ENCODE measurements around the gene MRPL36. TPM values are rescaled to one million over a fixed set of nuclear protein-coding genes. Genes with fewer than 3 reads are reported as not detected.

MRPL36 gene
- total RNA-seq (10 to 100 TPM; 35.1 to 38.4 TPM), polyA plus RNA-seq (ENCODE audit: insufficient read length in 6 of 6) (10 to 100 TPM; 20.7 to 30.7 (median 28.4) TPM)
- long read RNA-seq, donor 1, transcript MRPL36-204 (2 exons, 686 nt): minor isoform, 11 of 370 reads
- long read RNA-seq, donor 1, transcript MRPL36-202 (2 exons, 610 nt): major isoform, 15 of 370 reads
- long read RNA-seq, donor 1, partial matches to known transcripts: 83 of 370 reads
- long read RNA-seq, donor 1, other reads (novel, unspliced or antisense): 261 of 370 reads
- long read RNA-seq, donor 2, transcript MRPL36-204 (2 exons, 686 nt): minor isoform, 10 of 333 reads
- long read RNA-seq, donor 2, transcript MRPL36-202 (2 exons, 610 nt): major isoform, 15 of 333 reads
- long read RNA-seq, donor 2, partial matches to known transcripts: 49 of 333 reads
- long read RNA-seq, donor 2, other reads (novel, unspliced or antisense): 259 of 333 reads
- long read RNA-seq, donor 3, transcript MRPL36-204 (2 exons, 686 nt): minor isoform, 11 of 38 reads
- long read RNA-seq, donor 3, transcript MRPL36-202 (2 exons, 610 nt): major isoform, 14 of 38 reads
- long read RNA-seq, donor 3, partial matches to known transcripts: 13 of 38 reads
- long read RNA-seq, donor 3, other reads (novel, unspliced or antisense): 0 of 38 reads
- long read RNA-seq, donor 4, transcript MRPL36-202 (2 exons, 610 nt): major isoform, 22 of 39 reads
- long read RNA-seq, donor 4, transcript MRPL36-204 (2 exons, 686 nt): minor isoform, 7 of 39 reads
- long read RNA-seq, donor 4, partial matches to known transcripts: 9 of 39 reads
- long read RNA-seq, donor 4, other reads (novel, unspliced or antisense): 0 of 39 reads
- long read RNA-seq, donor 5, transcript MRPL36-202 (2 exons, 610 nt): major isoform, 9 of 14 reads
- long read RNA-seq, donor 5, transcript MRPL36-204 (2 exons, 686 nt): minor isoform, 5 of 14 reads
- long read RNA-seq, donor 5, partial matches to known transcripts: 0 of 14 reads
- long read RNA-seq, donor 5, other reads (novel, unspliced or antisense): 0 of 14 reads
- long read RNA-seq, donor 6, transcript MRPL36-204 (2 exons, 686 nt): minor isoform, 10 of 63 reads
- long read RNA-seq, donor 6, transcript MRPL36-202 (2 exons, 610 nt): major isoform, 20 of 63 reads
- long read RNA-seq, donor 6, partial matches to known transcripts: 30 of 63 reads
- long read RNA-seq, donor 6, other reads (novel, unspliced or antisense): 0 of 63 reads
- long read RNA-seq, donor 7, transcript MRPL36-202 (2 exons, 610 nt): major isoform, 12 of 28 reads
- long read RNA-seq, donor 7, transcript MRPL36-204 (2 exons, 686 nt): minor isoform, 10 of 28 reads
- long read RNA-seq, donor 7, partial matches to known transcripts: 6 of 28 reads
- long read RNA-seq, donor 7, other reads (novel, unspliced or antisense): 0 of 28 reads
- long read RNA-seq, donor 8, transcript MRPL36-202 (2 exons, 610 nt): major isoform, 9 of 262 reads
- long read RNA-seq, donor 8, transcript MRPL36-204 (2 exons, 686 nt): minor isoform, 7 of 262 reads
- long read RNA-seq, donor 8, partial matches to known transcripts: 27 of 262 reads
- long read RNA-seq, donor 8, other reads (novel, unspliced or antisense): 219 of 262 reads
- long read RNA-seq, donor 9: 0 reads
- long read RNA-seq, donor 10, transcript MRPL36-202 (2 exons, 610 nt): major isoform, 23 of 35 reads
- long read RNA-seq, donor 10, transcript MRPL36-204 (2 exons, 686 nt): minor isoform, 8 of 35 reads
- long read RNA-seq, donor 10, partial matches to known transcripts: 2 of 35 reads
- long read RNA-seq, donor 10, other reads (novel, unspliced or antisense): 2 of 35 reads
- long read RNA-seq, donor 11, transcript MRPL36-202 (2 exons, 610 nt): minor isoform, 10 of 479 reads
- long read RNA-seq, donor 11, transcript MRPL36-204 (2 exons, 686 nt): major isoform, 14 of 479 reads
- long read RNA-seq, donor 11, partial matches to known transcripts: 115 of 479 reads
- long read RNA-seq, donor 11, other reads (novel, unspliced or antisense): 339 of 479 reads
- long read RNA-seq, donor 12, transcript MRPL36-202 (2 exons, 610 nt): minor isoform, 7 of 15 reads
- long read RNA-seq, donor 12, transcript MRPL36-204 (2 exons, 686 nt): major isoform, 8 of 15 reads
- long read RNA-seq, donor 12, partial matches to known transcripts: 0 of 15 reads
- long read RNA-seq, donor 12, other reads (novel, unspliced or antisense): 0 of 15 reads

- DNase-seq (peak; percentile 88 to 98 (median 94)), ATAC-seq (peak; percentile 89)
- H3K27ac ChIP-seq: peak within 1 kb of the TSS; percentile 80 to 88
- H3K9me3 ChIP-seq: no peaks in the 10 kb centered on the region
- intact Hi-C loops (cut with DNase I): no loop called here
- TF ChIP-seq CTCF (IDR thresholded peaks at IDR 0.05): no peak
- peaks cover 0 to 32% of the 10 kb centered on the region in 2 donors for H3K4me1 ChIP-seq
- H3K27me3 ChIP-seq: no peaks in the 10 kb centered on the region
- peaks cover 0 to 52% of the 10 kb centered on the region in 2 donors for H3K36me3 ChIP-seq
- peak within 1 kb of the TSS; percentile 94 to 98 for H3K4me3 ChIP-seq
Measured at GRCh38 chr5:1799602-1800471, at the start of gene MRPL36. TSS of gene MRPL36 (minus strand) at chr5:1799837. CDS start at chr5:1798935, 902 bp downstream.

- intact Hi-C loops (cut with DNase I): no loop called here
- no peaks in the 10 kb centered on the region for H3K4me1 ChIP-seq
- TF ChIP-seq CTCF (IDR thresholded peaks at IDR 0.05): no peak
- no peak for ATAC-seq
- no peak overlapping the region for H3K4me3 ChIP-seq
- peak in 1 of 4 donors; percentile 44 for DNase-seq
- H3K9me3 ChIP-seq: no peaks in the 10 kb centered on the region
- no peak overlapping the region for H3K27ac ChIP-seq
- H3K36me3 ChIP-seq: no peaks in the 10 kb centered on the region
- H3K27me3 ChIP-seq: peaks cover 29 to 77% of the 10 kb centered on the region in 2 donors
Measured at GRCh38 chr5:1847611-1848010, 48.0 kb upstream of the MRPL36 start.

GRCh38 chr5:1847056-1847455, 47.4 kb upstream of the MRPL36 start:
- Histone ChIP-seq H3K9me3 (no peaks in the 10 kb centered on the region), H3K36me3 (no peaks in the 10 kb centered on the region), H3K4me1 (no peaks in the 10 kb centered on the region), H3K4me3 (no peak overlapping the region), H3K27me3 (peaks cover 24 to 77% of the 10 kb centered on the region in 2 donors), H3K27ac (no peak overlapping the region)
- intact Hi-C loops (cut with DNase I): no loop called here
- no peak for ATAC-seq
- peak in 1 of 4 donors; percentile 59 for DNase-seq
- no peak for TF ChIP-seq CTCF (IDR thresholded peaks at IDR 0.05)
